Calu3 (cell line): ENCODE results near the gene WNK2. TPM values are rescaled to one million over a fixed set of nuclear protein-coding genes. Genes with fewer than 3 reads are reported as not detected.
"Not testable (repeated sequence)": the region's sequence is repeated elsewhere in the genome, so short reads cannot be mapped to it uniquely, and the experiment has no call there.

Experiments used
- BruUV-seq: library from RNA; stranded (reverse); fragments of 400-500 nt; replicated peaks from 2 replicates; lab custom pipeline; 2021; lab: Mats Ljungman, UMichigan
- CTCF ChIA-PET: fragments of 300-600 bp; sonication (Branson Sonifier 250); formaldehyde crosslinking; loops from one replicate; lab custom pipeline; 2022; ENCODE audit warnings: antibody characterized with exemption; lab: Charles Lee
- DNase-seq: peaks from one replicate; pipeline ENCODE4 v3.0.0; 2022
- H3K27ac Mint-ChIP-seq: one replicate; pipeline ENCODE4 v1.8.0; 2022; ENCODE audit warnings: mixed read lengths; ENCODE audit not compliant: unreplicated experiment
- H3K27me3 Mint-ChIP-seq: one replicate; pipeline ENCODE4 v1.8.0; 2022; ENCODE audit warnings: mixed read lengths; ENCODE audit not compliant: unreplicated experiment
- H3K36me3 Mint-ChIP-seq: one replicate; pipeline ENCODE4 v1.8.0; 2022; ENCODE audit warnings: mild to moderate bottlenecking, moderate library complexity, mixed read lengths; ENCODE audit not compliant: insufficient read depth, unreplicated experiment
- H3K4me1 Mint-ChIP-seq: one replicate; pipeline ENCODE4 v1.8.0; 2022; ENCODE audit warnings: mild to moderate bottlenecking, low read depth, mixed read lengths; ENCODE audit not compliant: unreplicated experiment
- H3K4me3 Mint-ChIP-seq: one replicate; pipeline ENCODE4 v1.8.0; 2022; ENCODE audit warnings: mild to moderate bottlenecking, low read depth, moderate library complexity, mixed read lengths; ENCODE audit not compliant: unreplicated experiment
- H3K9me3 Mint-ChIP-seq: one replicate; pipeline ENCODE4 v1.8.0; 2022; ENCODE audit warnings: low read depth, mixed read lengths; ENCODE audit not compliant: unreplicated experiment
- intact Hi-C: fragments of 100-400 bp; cut with micrococcal nuclease; formaldehyde crosslinking; loops from one replicate; pipeline ENCODE4 v1.10.0; 2022; ENCODE audit not compliant: unreplicated experiment
- total RNA-seq: library from RNA; stranded (reverse); gene quantifications from 2 replicates; pipeline ENCODE4 v1.2.3, GENCODE V29; 2022
- TF ChIP-seq, protein P1 (sequence below): fragments of 200-600 bp; IDR thresholded peaks from one replicate; pipeline ENCODE4 v1.8.0; 2022; ENCODE audit warnings: antibody characterized with exemption; ENCODE audit not compliant: unreplicated experiment

WNK2 gene
- total RNA-seq, 1 experiment from 2014 or later, result 85.7 TPM

- BruUV-seq, result no TSS peak
- intact Hi-C loops, result no loop called here
- H3K36me3 Mint-ChIP-seq, result peaks cover 5% of the 10 kb centered on the region
Measured at GRCh38 chr9:93329629-93330280, 145.8 kb downstream of the WNK2 start.

GRCh38 chr9:93332317-93332716 is 148.4 kb downstream of the WNK2 start:
- Mint-ChIP-seq H3K36me3 (no peaks in the 10 kb centered on the region), H3K27me3 (peaks cover 12% of the 10 kb centered on the region), H3K4me1 (peaks cover 8% of the 10 kb centered on the region), H3K27ac (no peak overlapping the region), H3K9me3 (no peaks in the 10 kb centered on the region), H3K4me3 (no peak overlapping the region)
- BruUV-seq, result no TSS peak
- no peak for DNase-seq
- TF ChIP-seq, protein P1, sequence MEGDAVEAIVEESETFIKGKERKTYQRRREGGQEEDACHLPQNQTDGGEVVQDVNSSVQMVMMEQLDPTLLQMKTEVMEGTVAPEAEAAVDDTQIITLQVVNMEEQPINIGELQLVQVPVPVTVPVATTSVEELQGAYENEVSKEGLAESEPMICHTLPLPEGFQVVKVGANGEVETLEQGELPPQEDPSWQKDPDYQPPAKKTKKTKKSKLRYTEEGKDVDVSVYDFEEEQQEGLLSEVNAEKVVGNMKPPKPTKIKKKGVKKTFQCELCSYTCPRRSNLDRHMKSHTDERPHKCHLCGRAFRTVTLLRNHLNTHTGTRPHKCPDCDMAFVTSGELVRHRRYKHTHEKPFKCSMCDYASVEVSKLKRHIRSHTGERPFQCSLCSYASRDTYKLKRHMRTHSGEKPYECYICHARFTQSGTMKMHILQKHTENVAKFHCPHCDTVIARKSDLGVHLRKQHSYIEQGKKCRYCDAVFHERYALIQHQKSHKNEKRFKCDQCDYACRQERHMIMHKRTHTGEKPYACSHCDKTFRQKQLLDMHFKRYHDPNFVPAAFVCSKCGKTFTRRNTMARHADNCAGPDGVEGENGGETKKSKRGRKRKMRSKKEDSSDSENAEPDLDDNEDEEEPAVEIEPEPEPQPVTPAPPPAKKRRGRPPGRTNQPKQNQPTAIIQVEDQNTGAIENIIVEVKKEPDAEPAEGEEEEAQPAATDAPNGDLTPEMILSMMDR, result no peak
- CTCF ChIA-PET, result interaction anchor here (0.5 kb wide), 1 partner anchor 1280 kb away, joined by 8 read pairs; no protein-coding TSS in a partner anchor
- intact Hi-C loops, result no loop called here

More at GRCh38 chr9:93329629-93330280, 145.8 kb downstream of the WNK2 start:
- DNase-seq, result no peak
- Mint-ChIP-seq H3K27ac (peak overlapping the region; percentile 68), H3K27me3 (peaks cover 12% of the 10 kb centered on the region), H3K9me3 (no peaks in the 10 kb centered on the region), H3K4me3 (peak overlapping the region; percentile 18), H3K4me1 (peaks cover 8% of the 10 kb centered on the region)
- TF ChIP-seq, protein P1, result no peak
- CTCF ChIA-PET, result no interaction called here

- H3K9me3 Mint-ChIP-seq, result peaks cover 5% of the 10 kb centered on the region
- no peaks in the 10 kb centered on the region for H3K36me3 Mint-ChIP-seq
- H3K4me1 Mint-ChIP-seq, result peaks cover under 1% of the 10 kb centered on the region
- DNase-seq, result no peak
- TF ChIP-seq, protein P1, result no peak
- peaks cover 12% of the 10 kb centered on the region for H3K27me3 Mint-ChIP-seq
- BruUV-seq, result no TSS peak
- H3K4me3 Mint-ChIP-seq, result no peak overlapping the region
- H3K27ac Mint-ChIP-seq, result no peak overlapping the region
- intact Hi-C loops, result no loop called here
- CTCF ChIA-PET, result no interaction called here
Measured at GRCh38 chr9:93336720-93337119, 152.8 kb downstream of the WNK2 start.

- BruUV-seq, intact Hi-C loops, H3K9me3 Mint-ChIP-seq, H3K36me3 Mint-ChIP-seq, H3K27me3 Mint-ChIP-seq, DNase-seq, H3K27ac Mint-ChIP-seq, CTCF ChIA-PET, H3K4me3 Mint-ChIP-seq: not testable (repeated sequence)
- peaks cover 12% of the 10 kb centered on the region for H3K4me1 Mint-ChIP-seq
Measured at GRCh38 chr9:93338196-93338595, 154.3 kb downstream of the WNK2 start.

GRCh38 chr9:93340091-93340490 is 156.2 kb downstream of the WNK2 start:
- peaks cover 5% of the 10 kb centered on the region for H3K9me3 Mint-ChIP-seq
- intact Hi-C loops, result no loop called here
- CTCF ChIA-PET, result no interaction called here
- DNase-seq, result no peak
- no peaks in the 10 kb centered on the region for H3K27me3 Mint-ChIP-seq
- TF ChIP-seq, protein P1, result no peak
- H3K4me1 Mint-ChIP-seq, result peaks cover 12% of the 10 kb centered on the region
- H3K4me3 Mint-ChIP-seq, result no peak overlapping the region
- H3K36me3 Mint-ChIP-seq, result no peaks in the 10 kb centered on the region
- no TSS peak for BruUV-seq
- no peak overlapping the region for H3K27ac Mint-ChIP-seq

DNA sequence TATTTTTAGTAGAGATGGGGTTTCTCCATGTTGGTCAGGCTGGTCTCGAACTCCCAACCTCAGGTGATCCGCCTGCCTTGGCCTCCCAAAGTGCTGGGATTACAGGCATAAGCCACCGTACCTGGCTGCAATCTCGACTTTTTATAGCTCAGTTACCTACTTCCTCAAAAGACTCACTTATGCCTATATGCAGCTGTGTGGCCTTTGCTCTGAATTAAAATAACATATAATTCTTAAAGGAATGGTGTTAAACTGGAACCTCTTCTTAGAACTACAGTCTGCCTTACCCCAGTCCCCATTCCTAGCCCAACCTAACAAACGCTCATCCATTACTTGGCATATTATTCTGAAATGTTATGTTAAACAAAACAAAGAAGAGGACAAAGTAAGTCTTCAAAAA is 157.9 kb downstream of the WNK2 start:
- BruUV-seq, CTCF ChIA-PET: not testable (repeated sequence)

GRCh38 chr9:93342428-93342827 is 158.5 kb downstream of the WNK2 start:
- DNase-seq, result peak; percentile 32
- H3K9me3 Mint-ChIP-seq, CTCF ChIA-PET, H3K36me3 Mint-ChIP-seq, BruUV-seq, H3K4me3 Mint-ChIP-seq, H3K27me3 Mint-ChIP-seq, H3K27ac Mint-ChIP-seq, intact Hi-C loops: not testable (repeated sequence)
- H3K4me1 Mint-ChIP-seq, result peaks cover 12% of the 10 kb centered on the region

More for the DNA sequence above, 157.9 kb downstream of the WNK2 start:
- H3K4me3 Mint-ChIP-seq, H3K36me3 Mint-ChIP-seq, intact Hi-C loops, DNase-seq, H3K27me3 Mint-ChIP-seq, H3K27ac Mint-ChIP-seq, H3K9me3 Mint-ChIP-seq: not testable (repeated sequence)
- peaks cover 12% of the 10 kb centered on the region for H3K4me1 Mint-ChIP-seq
